Tibial artery (tissue), 4 donors: ENCODE measurements around the gene EXD3.
"Not testable (repeated sequence)": the region's sequence is repeated elsewhere in the genome, so short reads cannot be mapped to it uniquely, and the experiment has no call there.

Source experiments
- DNase-seq, 2 donors: peaks; one replicate each; pipeline ENCODE4 v3.0.0-alpha.2; 2019
- H3K27ac ChIP-seq, 2 donors: fragments of 200-600 bp; sonication (generic) in 1 of 2; 1 replicate in 1 of 2; 2 replicates in 1 of 2; pipeline ENCODE4 v1.5.1; 2018 to 2019; ENCODE audit warnings: mild to moderate bottlenecking in 1 of 2
- H3K27me3 ChIP-seq, 2 donors: fragments of 200-600 bp; sonication (generic) in 1 of 2; one replicate each; pipeline versions ENCODE4 v1.5.1 to v1.6.0; 2016 to 2019
- H3K36me3 ChIP-seq, 3 donors: fragments of 200-600 bp; sonication (generic) in 2 of 3; one replicate each; pipeline ENCODE4 v1.5.1; 2016 to 2019; ENCODE audit warnings: mild to moderate bottlenecking in 2 of 3
- H3K4me1 ChIP-seq, 4 donors: fragments of 200-600 bp; sonication (generic) in 2 of 4; 1 replicate in 3 of 4; 2 replicates in 1 of 4; pipeline ENCODE4 v1.5.1; 2016 to 2019
- H3K4me3 ChIP-seq, 2 donors: fragments of 200-600 bp; sonication (generic) in 1 of 2; 1 replicate in 1 of 2; 2 replicates in 1 of 2; pipeline ENCODE4 v1.5.1; 2018 to 2019; ENCODE audit warnings: mild to moderate bottlenecking in 2 of 2
- H3K9me3 ChIP-seq, 3 donors: fragments of 200-600 bp; sonication (generic) in 1 of 3; one replicate each; pipeline ENCODE4 v1.5.1; 2016 to 2019
- intact Hi-C: fragments of 100-400 bp; cut with DNase I; formaldehyde crosslinking; loops from one replicate; pipeline ENCODE4 v1.15.0; 2023; ENCODE audit warnings: low total_unique reads
- TF ChIP-seq, protein P1 (sequence below), 2 experiments: fragments of 200-600 bp in 1 of 2; fragments of 450-650 bp in 1 of 2; IDR thresholded peaks; one replicate each; pipeline ENCODE4 v1.5.1; 2017 to 2019; ENCODE audit warnings: antibody characterized with exemption in 2 of 2, mild to moderate bottlenecking in 1 of 2, moderate library complexity in 1 of 2

Gene EXD3

DNA sequence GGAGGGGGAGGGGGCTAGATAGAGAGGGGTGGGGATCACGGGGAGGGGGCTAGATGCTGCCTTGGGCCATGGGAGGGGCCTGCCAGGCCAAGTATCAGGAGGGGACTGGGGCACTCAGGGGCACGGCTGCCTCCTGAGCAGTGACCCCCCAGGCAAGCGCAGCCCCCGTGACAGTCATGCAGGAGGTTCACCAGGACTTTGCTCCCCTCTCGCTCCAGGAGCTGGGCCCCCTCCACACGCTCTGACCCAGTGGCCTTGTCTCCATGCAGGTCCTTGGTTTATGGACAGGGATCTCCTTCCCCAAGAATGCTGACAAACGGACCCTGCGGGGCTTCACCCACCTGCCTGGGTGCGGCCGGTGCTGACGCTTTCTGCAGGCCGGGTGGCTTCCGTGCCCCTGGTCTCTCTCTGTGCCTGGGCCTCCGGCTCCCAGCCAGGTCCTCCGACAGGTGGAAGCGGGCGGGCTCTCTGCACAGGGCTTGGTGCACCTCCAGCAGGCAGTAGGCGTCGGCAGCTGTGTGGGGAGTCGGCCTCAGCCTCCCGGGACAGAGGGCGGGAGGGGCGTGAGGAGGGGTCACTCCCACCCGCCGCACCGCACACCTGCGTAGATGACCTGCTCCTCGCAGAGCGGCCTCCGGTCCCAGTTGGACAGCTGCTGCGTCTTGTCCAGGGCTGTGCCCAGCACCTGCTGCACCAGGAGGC lies 74.0 kb downstream of the EXD3 start:
- no peak overlapping the region for H3K27ac ChIP-seq
- no peak overlapping the region for H3K4me3 ChIP-seq
- peaks cover 0 to 12% (median 11%) of the 10 kb centered on the region in 3 donors for H3K9me3 ChIP-seq
- H3K27me3 ChIP-seq: no peaks in the 10 kb centered on the region
- intact Hi-C loops: no loop called here
- TF ChIP-seq, protein P1, sequence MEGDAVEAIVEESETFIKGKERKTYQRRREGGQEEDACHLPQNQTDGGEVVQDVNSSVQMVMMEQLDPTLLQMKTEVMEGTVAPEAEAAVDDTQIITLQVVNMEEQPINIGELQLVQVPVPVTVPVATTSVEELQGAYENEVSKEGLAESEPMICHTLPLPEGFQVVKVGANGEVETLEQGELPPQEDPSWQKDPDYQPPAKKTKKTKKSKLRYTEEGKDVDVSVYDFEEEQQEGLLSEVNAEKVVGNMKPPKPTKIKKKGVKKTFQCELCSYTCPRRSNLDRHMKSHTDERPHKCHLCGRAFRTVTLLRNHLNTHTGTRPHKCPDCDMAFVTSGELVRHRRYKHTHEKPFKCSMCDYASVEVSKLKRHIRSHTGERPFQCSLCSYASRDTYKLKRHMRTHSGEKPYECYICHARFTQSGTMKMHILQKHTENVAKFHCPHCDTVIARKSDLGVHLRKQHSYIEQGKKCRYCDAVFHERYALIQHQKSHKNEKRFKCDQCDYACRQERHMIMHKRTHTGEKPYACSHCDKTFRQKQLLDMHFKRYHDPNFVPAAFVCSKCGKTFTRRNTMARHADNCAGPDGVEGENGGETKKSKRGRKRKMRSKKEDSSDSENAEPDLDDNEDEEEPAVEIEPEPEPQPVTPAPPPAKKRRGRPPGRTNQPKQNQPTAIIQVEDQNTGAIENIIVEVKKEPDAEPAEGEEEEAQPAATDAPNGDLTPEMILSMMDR (IDR thresholded peaks at IDR 0.05): no peak
- peak in 1 of 2 donors; percentile 64 for DNase-seq
- peaks cover 27 to 47% (median 43%) of the 10 kb centered on the region in 3 donors for H3K36me3 ChIP-seq
- H3K4me1 ChIP-seq: no peaks in the 10 kb centered on the region

DNA sequence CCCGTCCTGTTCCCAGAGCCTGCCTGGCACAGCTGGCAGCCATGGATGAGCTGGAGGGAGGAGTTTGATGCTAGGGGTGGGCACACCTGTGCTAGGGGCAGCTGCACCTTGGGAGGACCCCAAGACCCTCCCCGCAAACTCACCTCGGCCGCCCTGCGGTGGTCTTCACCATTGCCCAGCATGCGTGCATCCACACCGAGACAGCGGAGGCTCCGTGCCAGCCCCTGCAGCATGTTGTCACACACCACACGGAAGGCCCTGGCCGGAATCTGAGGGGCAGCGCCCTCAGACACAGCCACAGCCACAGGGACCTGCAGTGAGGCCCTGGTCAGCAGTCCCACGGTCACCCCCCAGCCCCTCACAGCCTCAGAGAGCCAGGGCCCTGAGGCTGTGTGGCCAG lies 75.0 kb downstream of the EXD3 start:
- intact Hi-C loops: no loop called here
- Histone ChIP-seq H3K36me3 (peaks cover 27 to 47% (median 43%) of the 10 kb centered on the region in 3 donors), H3K27me3 (no peaks in the 10 kb centered on the region), H3K4me3 (no peak overlapping the region), H3K27ac (no peak overlapping the region), H3K4me1 (no peaks in the 10 kb centered on the region), H3K9me3 (peaks cover 0 to 15% (median 12%) of the 10 kb centered on the region in 3 donors)
- TF ChIP-seq, protein P1 (IDR thresholded peaks at IDR 0.05): no peak
- DNase-seq: no peak

DNA sequence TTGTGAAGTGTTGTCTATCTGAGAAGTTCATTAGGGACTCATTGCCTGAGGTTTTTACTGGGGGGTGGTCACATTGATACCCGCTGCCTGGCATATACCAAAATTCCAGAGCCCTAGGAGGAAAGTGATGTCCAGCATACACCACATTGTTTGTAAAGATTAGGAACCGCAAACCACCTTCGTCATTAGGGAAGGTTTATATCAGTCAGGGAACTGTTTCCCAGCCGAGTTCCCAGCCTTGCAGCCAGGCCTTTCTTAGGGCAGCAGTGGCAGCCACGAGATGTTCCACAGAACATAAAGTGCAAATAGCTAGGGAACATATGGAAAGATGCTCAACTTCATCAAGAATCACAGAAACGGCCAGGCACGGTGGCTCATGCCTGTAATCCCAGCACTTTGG lies 80.5 kb downstream of the EXD3 start:
- intact Hi-C loops: no loop called here
- Histone ChIP-seq H3K27ac (no peak overlapping the region), H3K9me3 (peaks cover 0 to 16% (median 15%) of the 10 kb centered on the region in 3 donors), H3K27me3 (no peaks in the 10 kb centered on the region), H3K4me3 (no peak overlapping the region), H3K36me3 (peaks cover 12 to 21% (median 18%) of the 10 kb centered on the region in 3 donors), H3K4me1 (no peaks in the 10 kb centered on the region)
- DNase-seq: no peak
- TF ChIP-seq, protein P1 (IDR thresholded peaks at IDR 0.05): no peak

DNA sequence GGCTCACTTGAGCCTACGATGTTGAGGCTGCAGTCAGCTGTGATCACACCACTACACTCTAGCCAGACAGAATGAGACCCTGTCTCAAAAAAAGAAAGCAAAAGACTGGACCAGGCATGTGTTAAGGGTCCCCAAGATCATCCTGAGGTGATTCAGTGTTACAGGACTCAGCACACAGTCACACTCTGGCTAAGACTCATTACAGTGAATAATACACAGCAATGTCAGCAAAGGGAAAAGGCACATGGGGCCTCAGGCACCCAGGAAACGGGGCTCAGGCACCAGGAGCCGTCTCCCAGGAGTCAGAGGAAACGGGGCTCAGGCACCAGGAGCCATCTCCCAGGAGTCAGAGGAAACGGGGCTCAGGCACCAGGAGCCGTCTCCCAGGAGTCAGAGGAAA lies 81.7 kb downstream of the EXD3 start:
- TF ChIP-seq, protein P1 (IDR thresholded peaks at IDR 0.05): no peak
- intact Hi-C loops: no loop called here
- H3K9me3 ChIP-seq: peaks cover 0 to 14% (median 4%) of the 10 kb centered on the region in 3 donors
- H3K4me1 ChIP-seq: no peaks in the 10 kb centered on the region
- no peaks in the 10 kb centered on the region for H3K27me3 ChIP-seq
- no peak for DNase-seq
- peaks cover 5 to 14% (median 7%) of the 10 kb centered on the region in 3 donors for H3K36me3 ChIP-seq
- H3K27ac ChIP-seq: no peak overlapping the region
- H3K4me3 ChIP-seq: no peak overlapping the region

DNA sequence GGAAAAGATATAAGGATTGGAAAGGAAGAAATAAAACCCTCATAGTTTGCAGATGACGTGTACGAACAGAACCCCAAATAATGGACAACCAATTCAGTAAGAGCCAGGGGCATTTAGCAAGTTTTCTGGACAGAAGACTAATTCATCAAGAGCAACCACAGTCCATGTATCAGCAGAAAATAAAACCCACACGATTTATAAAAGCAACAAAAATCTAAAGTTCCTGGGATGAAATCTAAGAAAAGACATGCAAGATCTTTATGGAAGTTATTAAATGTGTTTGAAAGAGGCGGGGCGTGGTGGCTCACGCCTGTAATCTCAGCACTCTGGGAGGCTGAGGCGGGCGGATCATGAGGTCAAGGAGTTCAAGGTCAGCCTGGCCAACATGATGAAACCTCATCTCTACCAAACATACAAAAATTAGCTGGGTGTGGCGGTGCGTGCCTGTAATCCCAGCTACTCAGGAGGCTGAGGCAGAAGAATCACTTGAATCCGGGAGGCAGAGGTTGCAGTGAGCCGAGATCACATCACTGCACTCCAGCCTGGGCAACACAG lies 83.0 kb downstream of the EXD3 start:
- Histone ChIP-seq H3K36me3 (peaks cover 7 to 18% (median 7%) of the 10 kb centered on the region in 3 donors), H3K9me3 (peaks cover 0 to 14% (median 4%) of the 10 kb centered on the region in 3 donors)
- intact Hi-C loops, H3K4me1 ChIP-seq, H3K4me3 ChIP-seq, H3K27me3 ChIP-seq, DNase-seq, H3K27ac ChIP-seq: not testable (repeated sequence)
